Stimulated activated naive CD8-positive, alpha-beta T cell treated with anti-CD3 and anti-CD28 coated beads, Interleukin-15, Interleukin-2, amounts not matched to agents 100 U/mL and 50 U/mL, for 24 hours (primary cell): Measurements from ENCODE around the gene HADHA.
"Not testable (repeated sequence)": the region's sequence is repeated elsewhere in the genome, so short reads cannot be mapped to it uniquely, and the experiment has no call there.

Experiments used
- ATAC-seq: fragments of 150-1000 bp; cut with Tn5 transposase; one replicate; pipeline ENCODE4 v1.10.0; 2021
- DNase-seq: peaks from one replicate; pipeline ENCODE4 v3.0.0; 2021

HADHA gene

DNA sequence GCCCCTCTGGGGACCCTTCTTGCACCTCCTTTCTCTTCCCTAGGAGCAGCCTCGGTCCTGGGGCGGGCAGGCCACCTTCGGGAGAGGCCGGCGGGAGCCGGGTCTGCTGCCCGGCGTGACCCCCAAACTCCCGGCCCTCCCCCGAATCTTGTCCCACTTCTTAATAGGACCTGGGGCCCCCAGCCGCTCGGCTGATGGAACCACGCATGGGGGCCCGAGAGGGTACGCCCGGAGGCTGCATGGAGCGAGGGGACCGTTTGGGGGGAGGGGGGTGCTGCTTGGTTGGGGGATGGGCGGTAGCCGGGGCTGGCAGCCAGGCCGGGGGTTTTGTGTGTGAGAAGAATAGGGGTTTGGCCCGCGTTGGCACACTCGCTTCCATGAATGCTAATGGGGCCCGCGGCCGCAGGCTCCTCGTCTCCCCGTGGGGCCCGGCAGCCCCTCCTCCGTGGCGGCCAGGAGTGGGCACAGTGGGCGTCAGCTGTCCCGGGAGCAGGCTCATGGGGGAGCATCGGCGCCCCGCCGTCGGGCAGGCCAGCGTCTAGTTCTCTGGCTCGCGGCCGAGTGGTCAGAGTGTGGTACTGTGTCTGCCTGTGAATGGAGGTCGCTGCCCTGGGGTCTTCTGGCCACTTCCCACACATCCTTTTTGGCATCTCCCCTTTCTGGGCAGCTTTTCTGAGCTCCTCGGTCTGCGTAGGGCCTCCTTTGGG, 70.5 kb downstream of the HADHA start:
- no peak for ATAC-seq
- DNase-seq, result no peak

- DNase-seq (no peak), ATAC-seq (no peak)
Observed at GRCh38 chr2:26172871-26173775, 71.3 kb downstream of the HADHA start, which contains the start of gene GAREM2. GAREM2 (plus strand) TSS chr2:26173088; CDS start chr2:26173221, 133 bp downstream.

GRCh38 chr2:26172189-26172870, 72.1 kb downstream of the HADHA start:
- no peak for DNase-seq
- ATAC-seq, result no peak

- DNase-seq (no peak), ATAC-seq (no peak)
Observed at GRCh38 chr2:26170795-26171194, 73.6 kb downstream of the HADHA start.

GRCh38 chr2:26169681-26170414, 74.6 kb downstream of the HADHA start:
- ATAC-seq, result no peak
- no peak for DNase-seq

DNA sequence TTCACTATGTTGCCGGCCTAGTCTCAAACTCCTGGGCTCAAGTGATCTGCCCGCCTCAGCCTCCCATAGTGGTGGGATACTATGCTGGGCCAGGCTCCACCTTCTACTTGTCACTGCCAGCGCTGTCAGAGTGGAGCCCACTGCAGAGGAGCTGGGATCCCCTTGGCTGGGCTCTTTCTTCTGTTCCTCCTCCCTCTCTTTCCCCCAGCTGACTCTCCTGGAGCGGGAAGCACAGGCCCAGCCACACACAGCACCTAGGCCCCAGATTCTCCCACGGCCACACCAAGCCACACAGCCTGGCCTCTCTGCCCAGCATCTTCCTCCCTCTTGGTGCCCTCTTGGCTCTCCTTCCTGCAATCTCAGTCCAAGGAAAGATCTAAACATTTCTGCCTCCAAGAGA, 75.2 kb downstream of the HADHA start:
- no peak for DNase-seq
- ATAC-seq, result no peak

GRCh38 chr2:26168785-26169184, 75.6 kb downstream of the HADHA start:
- DNase-seq (no peak), ATAC-seq (no peak)

DNA sequence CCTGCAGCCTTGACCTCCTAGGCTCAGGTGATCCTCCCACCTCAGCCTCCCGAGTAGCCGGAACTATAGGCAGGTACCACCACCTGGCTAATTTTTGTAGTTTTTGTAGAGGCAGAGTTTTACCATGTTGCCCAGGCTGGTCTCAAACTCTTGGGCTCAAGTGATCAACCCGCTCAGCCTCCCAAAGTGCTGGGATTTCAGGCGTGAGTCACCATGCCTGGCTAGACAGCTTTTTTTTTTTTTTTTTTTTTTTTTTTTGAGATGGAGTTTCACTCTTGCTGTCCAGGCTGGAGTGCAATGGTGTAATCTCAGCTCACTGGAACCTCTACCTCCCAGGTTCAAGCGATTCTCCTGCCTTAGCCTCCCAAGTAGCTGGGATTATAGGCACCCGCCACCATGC, 77.9 kb downstream of the HADHA start:
- not testable (repeated sequence) for ATAC-seq, DNase-seq

GRCh38 chr2:26165403-26165802, 79.0 kb downstream of the HADHA start:
- DNase-seq (no peak), ATAC-seq (no peak)

- DNase-seq, result no peak
Observed at GRCh38 chr2:26164641-26165211, 79.7 kb downstream of the HADHA start.

GRCh38 chr2:26164231-26164630, 80.2 kb downstream of the HADHA start:
- no peak for DNase-seq
- ATAC-seq, result no peak

More at GRCh38 chr2:26164641-26165211, 79.7 kb downstream of the HADHA start:
- ATAC-seq, result no peak

- DNase-seq (no peak), ATAC-seq (no peak)
Observed at GRCh38 chr2:26162963-26163362, 81.5 kb downstream of the HADHA start.

DNA sequence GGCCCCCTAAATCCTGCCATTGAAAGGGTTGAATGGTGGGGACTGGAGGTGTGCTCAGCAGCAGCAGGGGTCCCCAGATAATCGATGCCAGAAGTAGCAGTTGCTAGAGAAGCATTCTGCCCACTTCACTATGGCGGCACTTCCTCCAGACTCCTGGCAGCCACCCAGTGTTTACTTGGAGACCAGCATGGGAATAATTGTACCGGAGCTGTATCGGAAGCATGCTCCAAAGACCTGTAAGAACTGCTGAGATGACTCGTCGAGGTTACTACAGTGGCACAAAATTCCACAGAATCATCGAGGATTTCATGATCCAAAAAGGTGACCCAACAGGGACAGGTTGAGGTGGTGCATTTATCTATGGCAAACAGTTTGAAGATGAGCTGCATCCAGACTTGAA, 82.5 kb downstream of the HADHA start:
- DNase-seq (no peak), ATAC-seq (no peak)

DNA sequence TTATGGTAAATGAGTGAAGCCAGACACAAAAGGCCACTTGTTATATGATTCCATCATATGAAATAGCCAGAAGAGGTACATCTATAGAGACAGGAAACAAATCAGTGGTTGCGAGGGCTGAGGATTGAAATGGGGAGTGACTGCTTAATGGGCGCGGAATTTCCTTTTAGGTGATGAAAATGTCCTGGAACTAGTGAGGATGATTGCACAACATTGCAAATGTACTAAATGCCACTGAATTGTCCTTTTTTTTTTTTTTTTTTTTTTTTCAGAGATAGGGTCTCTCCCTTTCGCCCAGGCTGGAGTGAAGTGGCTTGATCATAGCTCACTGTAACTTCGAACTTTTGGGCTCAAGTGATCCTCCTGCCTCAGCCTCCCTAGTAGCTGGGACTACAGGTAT, 86.9 kb downstream of the HADHA start:
- ATAC-seq (no peak), DNase-seq (no peak)

DNA sequence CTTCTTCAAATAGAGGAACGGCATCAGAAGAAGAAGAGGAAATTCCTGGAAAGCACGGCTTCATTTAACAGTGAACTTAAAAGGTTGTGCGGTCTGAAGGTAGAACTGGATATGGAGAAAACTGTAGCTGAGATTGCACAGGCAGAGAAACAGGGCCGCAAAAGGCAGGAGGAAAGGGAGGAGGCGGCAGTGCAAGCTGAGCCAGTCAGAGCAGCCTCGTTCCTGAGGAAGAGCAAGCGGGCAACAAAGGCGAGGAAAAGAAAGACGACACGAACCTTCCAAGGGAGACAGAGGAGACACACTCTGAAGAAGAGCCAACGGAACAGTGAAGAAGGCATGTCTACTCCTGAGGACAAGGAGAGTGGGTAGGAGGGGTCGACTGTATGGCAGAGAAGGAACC, 94.2 kb downstream of the HADHA start:
- no peak for DNase-seq
- ATAC-seq, result no peak

GRCh38 chr2:26148501-26148900, 95.9 kb downstream of the HADHA start:
- DNase-seq (no peak), ATAC-seq (no peak)

DNA sequence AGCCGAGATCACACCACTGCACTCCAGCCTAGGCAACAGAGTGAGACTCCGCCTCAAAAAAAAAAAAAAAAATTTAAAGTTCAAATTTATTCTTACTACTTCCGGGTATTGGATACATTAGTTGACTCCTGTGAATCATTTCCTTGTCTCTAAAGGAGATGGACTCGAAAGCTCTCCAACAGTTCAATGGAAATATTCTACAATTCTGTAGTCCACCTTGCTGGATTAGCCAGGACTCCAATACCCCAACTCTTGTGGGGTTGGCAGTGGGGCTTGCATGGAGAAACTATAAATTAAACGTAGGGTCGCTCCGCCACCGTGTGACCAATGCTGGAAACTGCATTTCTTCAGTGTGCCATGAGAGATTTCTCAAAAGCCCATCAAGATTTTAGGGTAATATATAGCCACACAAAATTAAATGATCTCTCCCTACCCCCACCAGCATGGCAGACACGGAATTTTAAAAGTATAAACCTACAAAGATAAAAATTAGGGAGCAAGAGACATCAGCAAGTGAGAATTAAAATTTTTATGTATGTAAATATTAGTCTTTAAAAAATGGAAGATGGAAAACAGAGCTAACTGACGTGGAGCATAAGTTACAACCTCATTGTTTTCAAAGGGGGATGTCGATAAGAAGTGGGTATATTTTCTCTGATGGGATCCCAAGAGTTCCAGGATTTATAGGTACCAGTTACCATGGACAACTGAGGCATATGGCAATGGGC, 99.3 kb downstream of the HADHA start:
- ATAC-seq (no peak), DNase-seq (peak; percentile 67)

GRCh38 chr2:26144031-26144430, 100.4 kb downstream of the HADHA start:
- DNase-seq, result no peak
- no peak for ATAC-seq

GRCh38 chr2:26141145-26141769, 103.2 kb downstream of the HADHA start:
- no peak for ATAC-seq

More at GRCh38 chr2:26141145-26141769, 103.2 kb downstream of the HADHA start:
- no peak for DNase-seq
